Transverse colon (tissue), 4 donors: ENCODE results near the gene TPSB2.

Source experiments
- CTCF ChIP-seq, 5 experiments: fragments of 200-600 bp in 3 of 5; fragments of 450-650 bp in 2 of 5; sonication (generic) in 3 of 5; IDR thresholded peaks; 1 replicate in 2 of 5; 2 replicates in 3 of 5; pipeline ENCODE4 v1.5.1; 2016 to 2017; ENCODE audit warnings: antibody characterized with exemption in 5 of 5, inconsistent platforms in 3 of 5, mild to moderate bottlenecking in 2 of 5, moderate library complexity in 1 of 5
- POLR2A ChIP-seq: fragments of 450-650 bp; IDR thresholded peaks from one replicate; pipeline ENCODE4 v1.6.1; 2016; ENCODE audit warnings: antibody characterized with exemption, mild to moderate bottlenecking, moderate library complexity
- POLR2AphosphoS5 ChIP-seq, 3 donors: sonication (generic); formaldehyde crosslinking; IDR thresholded peaks; one replicate each; pipeline ENCODE4 v1.6.1; 2016; ENCODE audit warnings: antibody characterized with exemption in 3 of 3

- TF ChIP-seq POLR2A: no peak
- TF ChIP-seq CTCF (IDR thresholded peaks at IDR 0.05): no peak
- TF ChIP-seq POLR2AphosphoS5 (IDR thresholded peaks at IDR 0.05): no peak
Observed at GRCh38 chr16:1279081-1279944, 49.3 kb upstream of the TPSB2 start.
